ENCODE measurements around the gene SPINK14.

The SPINK14 gene

GRCh38 chr5:148191010-148191409 lies 22.7 kb downstream of the SPINK14 start (continued):
- TF ChIP-seq AEBP2 (tag by site-specific recombination; IDR thresholded peaks at IDR 0.05; ENCODE audit: borderline replicate concordance), result no peak
- TF ChIP-seq SP2 (tag by site-specific recombination; IDR thresholded peaks at IDR 0.05), result no peak
- no peak for TF ChIP-seq ZNF785 (tag by site-specific recombination; IDR thresholded peaks at IDR 0.05)
- no peak for TF ChIP-seq ZNF404 (tag by site-specific recombination; IDR thresholded peaks at IDR 0.05)
- no peak for TF ChIP-seq ZIC2 (tag by site-specific recombination; IDR thresholded peaks at IDR 0.05)
- TF ChIP-seq ZSCAN16 (tag by site-specific recombination; IDR thresholded peaks at IDR 0.05), result no peak

DNA sequence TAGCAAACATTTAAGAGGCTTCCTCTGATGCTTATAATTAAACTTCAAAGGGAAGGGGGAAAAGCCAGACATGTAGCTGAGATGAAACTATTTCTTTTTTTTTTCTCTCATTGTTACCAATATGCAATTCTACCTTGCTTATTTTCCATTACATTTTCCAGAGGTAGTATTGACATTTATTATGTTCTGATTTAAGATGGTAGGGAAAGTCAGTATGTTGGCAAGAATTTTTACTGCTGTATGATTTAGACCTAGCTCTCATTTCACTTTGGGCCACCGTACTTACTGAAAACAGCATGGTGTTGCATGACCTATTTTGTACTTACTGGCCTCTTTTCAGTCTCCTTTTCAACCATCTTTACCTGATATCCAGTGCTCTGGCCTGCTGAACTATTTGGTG lies 24.9 kb downstream of the SPINK14 start:
- TF ChIP-seq KLF1 (tag by site-specific recombination; IDR thresholded peaks at IDR 0.05), result no peak
- no peak for TF ChIP-seq ZXDB (tag by site-specific recombination; IDR thresholded peaks at IDR 0.05)
- TF ChIP-seq ZNF239 (tag by site-specific recombination; IDR thresholded peaks at IDR 0.05), result no peak
- no peak for TF ChIP-seq REPIN1 (tag by site-specific recombination; IDR thresholded peaks at IDR 0.05; ENCODE audit: low read depth)
- TF ChIP-seq ZNF701 (tag by site-specific recombination; IDR thresholded peaks at IDR 0.05), result no peak
- no peaks in the 10 kb centered on the region for H3K4me1 ChIP-seq (ENCODE audit: control insufficient read depth, insufficient read depth, low read length)
- no peak overlapping the region for H3K4me3 ChIP-seq (ENCODE audit: low read depth, low read length)
- ChIA-PET POLR2A (no interaction called here), CTCF (no interaction called here)
- H3K9me3 ChIP-seq (ENCODE audit: control insufficient read depth, insufficient read depth, low read depth, low read length), result no peaks in the 10 kb centered on the region
- no peaks in the 10 kb centered on the region for H3K36me3 ChIP-seq (ENCODE audit: control insufficient read depth in 2 of 2, insufficient read depth in 1 of 2, low read length in 2 of 2)
- H3K27ac ChIP-seq (ENCODE audit: extremely low read depth, low read depth, low read length), result no peak overlapping the region

GRCh38 chr5:148201151-148201550 lies 32.8 kb downstream of the SPINK14 start:
- H3K9me3 ChIP-seq (ENCODE audit: control insufficient read depth, insufficient read depth, low read depth, low read length), result no peaks in the 10 kb centered on the region
- TF ChIP-seq ZBTB1 (tag by site-specific recombination; IDR thresholded peaks at IDR 0.05) (no peak), ZNF112 (tag by site-specific recombination; IDR thresholded peaks at IDR 0.05) (no peak), ZNF629 (tag by site-specific recombination; IDR thresholded peaks at IDR 0.05) (no peak), ZNF114 (tag by site-specific recombination; IDR thresholded peaks at IDR 0.05) (no peak), SP2 (tag by site-specific recombination; IDR thresholded peaks at IDR 0.05) (no peak), ZSCAN23 (tag by site-specific recombination; IDR thresholded peaks at IDR 0.05) (no peak), ZNF645 (tag by site-specific recombination; IDR thresholded peaks at IDR 0.05) (no peak), ZNF549 (tag by site-specific recombination; IDR thresholded peaks at IDR 0.05) (no peak), ZNF274 (IDR thresholded peaks at IDR 0.05; ENCODE audit: low read length) (no peak), ZNF274 (tag by site-specific recombination; IDR thresholded peaks at IDR 0.05; ENCODE audit: borderline replicate concordance) (no peak), HOXD13 (CRISPR knock-in tag; IDR thresholded peaks at IDR 0.05; ENCODE audit: borderline replicate concordance) (no peak), ZNF501 (tag by site-specific recombination; IDR thresholded peaks at IDR 0.05) (no peak), ZNF600 (tag by site-specific recombination; IDR thresholded peaks at IDR 0.05) (no peak), OVOL3 (tag by site-specific recombination; IDR thresholded peaks at IDR 0.05) (no peak), ZNF16 (tag by site-specific recombination; IDR thresholded peaks at IDR 0.05; ENCODE audit: low read depth) (no peak)
- TF ChIP-seq, protein P1, sequence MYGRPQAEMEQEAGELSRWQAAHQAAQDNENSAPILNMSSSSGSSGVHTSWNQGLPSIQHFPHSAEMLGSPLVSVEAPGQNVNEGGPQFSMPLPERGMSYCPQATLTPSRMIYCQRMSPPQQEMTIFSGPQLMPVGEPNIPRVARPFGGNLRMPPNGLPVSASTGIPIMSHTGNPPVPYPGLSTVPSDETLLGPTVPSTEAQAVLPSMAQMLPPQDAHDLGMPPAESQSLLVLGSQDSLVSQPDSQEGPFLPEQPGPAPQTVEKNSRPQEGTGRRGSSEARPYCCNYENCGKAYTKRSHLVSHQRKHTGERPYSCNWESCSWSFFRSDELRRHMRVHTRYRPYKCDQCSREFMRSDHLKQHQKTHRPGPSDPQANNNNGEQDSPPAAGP (tag by site-specific recombination; IDR thresholded peaks at IDR 0.05), result no peak
- POLR2A ChIA-PET, result no interaction called here
- H3K4me3 ChIP-seq (ENCODE audit: low read depth, low read length), result no peak overlapping the region
- CTCF ChIA-PET, result no interaction called here
- H3K36me3 ChIP-seq (ENCODE audit: control insufficient read depth in 2 of 2, insufficient read depth in 1 of 2, low read length in 2 of 2), result no peaks in the 10 kb centered on the region
- no peak overlapping the region for H3K27ac ChIP-seq (ENCODE audit: extremely low read depth, low read depth, low read length)
- H3K4me1 ChIP-seq (ENCODE audit: control insufficient read depth, insufficient read depth, low read length), result no peaks in the 10 kb centered on the region
